Kidney tubule cell (primary cell): Measurements from ENCODE around the gene ITGA8.

Experiments
- DNase-seq: peaks from one replicate; pipeline ENCODE4 v3.0.0-alpha.2; 2018; ENCODE audit warnings: low spot score

The ITGA8 gene

GRCh38 chr10:15730341-15730740 is 10.6 kb upstream of the ITGA8 start:
- DNase-seq = no peak

- no peak for DNase-seq
These were observed 10.2 kb upstream of the ITGA8 start for GRCh38 chr10:15729890-15730289.

- DNase-seq = no peak
These were observed 6.3 kb upstream of the ITGA8 start for GRCh38 chr10:15726042-15726441.

- DNase-seq = peak; percentile 48
These were observed 5.9 kb upstream of the ITGA8 start for GRCh38 chr10:15725603-15726002.

DNA sequence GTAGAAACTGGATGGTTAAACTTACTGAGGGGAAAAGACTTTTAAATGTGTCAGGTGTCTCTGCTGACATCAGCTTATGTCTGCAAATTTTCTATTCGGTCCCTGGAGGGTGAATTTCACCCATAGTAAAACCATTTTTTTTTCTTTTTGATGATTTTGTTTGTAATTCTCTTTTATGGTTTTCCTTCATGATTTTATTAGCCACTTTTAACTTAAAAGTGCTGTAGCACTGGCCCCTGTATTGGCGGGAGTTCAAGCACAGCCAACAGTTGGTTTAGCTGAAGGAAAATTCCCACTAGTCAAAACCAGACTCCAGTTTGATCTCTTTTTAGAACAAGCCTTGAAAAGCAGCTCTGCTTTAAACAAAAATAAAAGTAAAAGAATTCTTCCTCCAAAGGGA is 5.0 kb upstream of the ITGA8 start:
- DNase-seq = no peak

DNA sequence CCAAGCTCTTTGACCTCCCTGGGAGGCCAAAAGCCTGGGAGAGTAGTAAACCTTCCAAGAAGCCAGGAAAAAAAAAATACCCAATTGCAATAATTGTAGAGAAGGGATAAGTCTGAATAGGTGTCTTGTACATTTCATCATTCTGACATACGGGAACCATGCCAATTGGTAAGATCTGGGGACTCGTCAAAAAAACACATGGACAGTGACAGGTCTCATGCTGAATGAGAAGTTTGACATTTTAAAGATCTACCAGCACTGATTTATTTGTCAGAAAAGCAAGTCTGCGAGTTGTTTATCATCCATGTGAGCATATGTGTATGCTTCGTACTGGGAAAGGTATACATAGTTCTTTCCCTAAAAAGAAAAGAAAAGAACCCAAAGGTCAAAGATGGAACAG is 4.1 kb upstream of the ITGA8 start:
- DNase-seq = no peak

DNA sequence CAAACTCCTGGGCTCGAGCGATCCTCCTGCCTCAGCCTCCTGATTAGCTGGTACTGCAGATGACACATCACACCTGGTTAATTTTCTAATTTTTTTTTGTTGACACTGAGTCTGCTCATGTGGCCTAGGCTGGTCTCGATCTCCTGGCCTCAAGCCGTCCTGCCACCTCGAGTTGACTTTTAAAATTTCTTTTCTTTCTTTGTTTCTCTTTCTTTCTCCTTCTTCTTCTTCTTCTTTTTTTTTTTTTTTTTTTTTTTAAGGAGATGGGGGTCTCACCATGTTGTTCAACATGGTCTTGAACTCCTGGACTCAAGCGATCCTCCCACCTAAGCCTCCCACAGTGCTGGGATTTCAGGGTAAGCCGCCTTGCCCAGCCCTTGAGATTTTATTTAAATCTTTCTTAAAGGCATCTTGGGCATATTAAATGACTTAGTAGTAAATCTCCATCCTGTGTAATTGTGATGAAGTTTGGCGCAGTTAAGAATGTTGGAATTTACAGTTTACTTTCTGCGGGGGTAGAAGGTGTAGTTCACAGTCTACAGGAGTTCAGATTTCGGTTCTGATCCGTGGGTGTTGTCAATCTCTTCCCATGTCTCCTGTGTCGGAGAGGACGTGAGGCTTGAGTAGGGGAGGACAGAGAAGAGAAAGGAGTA is 1.0 kb upstream of the ITGA8 start:
- no peak for DNase-seq

- no peak for DNase-seq
These were observed 448 bp downstream of the ITGA8 start for GRCh38 chr10:15719049-15719898.

DNA sequence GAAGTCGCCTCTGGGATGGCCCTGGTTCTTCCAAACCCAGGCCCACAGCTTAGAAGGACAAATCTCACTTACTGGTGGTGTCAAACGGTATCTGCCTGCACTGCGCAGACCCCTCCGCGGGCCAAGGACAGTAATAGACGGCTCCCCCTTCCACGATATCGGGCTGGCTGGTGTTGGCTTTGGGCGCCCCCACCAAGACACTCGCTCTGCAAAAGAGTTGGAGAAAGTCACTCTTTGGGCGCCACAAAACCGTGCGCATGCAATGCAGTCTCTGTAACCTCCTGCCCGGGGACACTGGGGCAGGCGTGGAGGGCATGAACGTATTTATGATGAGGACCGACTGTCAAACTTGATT is 1.1 kb downstream of the ITGA8 start:
- no peak for DNase-seq

GRCh38 chr10:15715619-15716227 is 4.0 kb downstream of the ITGA8 start:
- DNase-seq = peak; percentile 12

GRCh38 chr10:15714847-15715246 is 4.9 kb downstream of the ITGA8 start:
- no peak for DNase-seq

GRCh38 chr10:15712883-15713282 is 6.8 kb downstream of the ITGA8 start:
- DNase-seq = peak; percentile 17

- no peak for DNase-seq
These were observed 9.3 kb downstream of the ITGA8 start for GRCh38 chr10:15710455-15710854.

GRCh38 chr10:15705298-15705697 is 14.4 kb downstream of the ITGA8 start:
- DNase-seq = no peak

DNA sequence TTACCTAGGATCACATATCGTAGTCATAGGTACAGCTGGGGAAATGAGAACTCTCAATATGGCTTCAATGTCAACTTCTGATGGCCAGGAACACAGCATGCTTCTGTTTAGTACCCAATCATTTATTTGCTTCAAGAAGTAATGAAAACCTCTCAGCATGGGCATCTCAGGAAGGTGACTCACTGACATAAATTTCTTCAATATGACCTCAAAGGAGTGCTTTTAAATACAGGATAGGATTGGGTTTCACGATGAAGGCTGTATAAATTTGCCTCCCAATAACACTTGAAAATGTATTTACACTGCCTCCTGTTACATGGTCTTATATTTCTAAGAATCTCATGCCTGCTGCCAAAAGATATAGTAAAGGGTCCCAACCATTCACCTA is 15.1 kb downstream of the ITGA8 start:
- no peak for DNase-seq

DNA sequence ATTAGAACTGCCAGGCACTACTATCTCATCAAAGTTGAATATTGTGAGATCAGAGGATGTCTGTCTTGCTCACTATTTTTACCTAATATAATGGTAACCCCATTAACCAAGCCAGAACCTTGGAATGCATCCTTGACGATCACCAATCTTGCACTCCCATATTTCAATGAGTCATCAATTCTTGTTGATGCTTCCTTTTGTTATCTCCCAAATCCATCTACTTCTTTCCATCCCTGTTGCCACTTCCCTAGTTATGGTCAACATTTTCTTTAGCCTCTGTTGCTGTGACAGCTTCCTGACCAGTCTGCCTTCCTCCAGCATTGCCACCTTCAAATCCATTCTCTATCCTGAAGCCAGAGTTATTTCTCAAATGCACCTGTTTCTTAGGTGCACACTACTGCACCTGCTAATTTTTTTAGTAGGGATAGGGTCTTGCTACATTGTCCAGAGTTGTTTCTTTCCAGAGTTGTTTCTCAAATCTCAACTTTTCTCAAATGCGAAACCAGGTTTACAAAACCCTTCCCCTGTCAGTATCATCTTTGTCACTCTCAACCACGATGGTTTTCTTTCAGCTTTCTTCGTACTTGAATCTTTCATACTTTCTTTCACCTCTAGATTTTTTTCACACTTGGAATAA is 15.7 kb downstream of the ITGA8 start:
- DNase-seq = no peak

DNA sequence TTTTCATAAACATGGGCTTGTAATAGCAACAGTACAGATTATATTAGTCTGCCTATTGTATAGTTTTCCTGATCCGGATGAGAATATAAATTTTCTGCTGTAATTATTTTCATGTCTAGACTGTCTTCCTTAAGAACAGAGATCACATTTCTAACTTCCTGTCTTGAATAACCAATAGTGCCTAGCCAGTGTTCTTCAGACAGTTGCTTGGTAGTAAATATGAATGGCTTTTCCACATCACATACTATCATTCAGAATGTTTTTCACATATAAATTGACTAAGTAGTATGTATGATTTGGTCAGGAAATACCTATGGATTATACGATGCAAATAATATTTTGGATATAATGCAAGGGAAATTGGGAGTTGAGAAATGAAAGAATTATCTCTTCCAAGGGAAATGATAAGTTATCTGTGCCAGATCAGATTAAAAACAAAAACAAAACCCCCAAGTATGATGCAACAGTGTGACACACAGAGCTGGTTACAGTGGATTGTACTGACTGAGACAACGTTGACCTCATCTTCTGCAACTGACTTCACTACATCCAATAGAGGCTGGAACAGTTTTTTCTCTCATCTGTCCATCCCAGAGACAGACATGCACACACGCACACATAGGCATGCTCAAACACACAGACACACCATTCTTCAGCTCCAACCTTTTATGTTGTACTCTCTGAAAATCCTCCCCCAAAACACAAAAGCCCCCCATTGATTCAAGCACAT is 16.4 kb downstream of the ITGA8 start:
- DNase-seq = no peak

DNA sequence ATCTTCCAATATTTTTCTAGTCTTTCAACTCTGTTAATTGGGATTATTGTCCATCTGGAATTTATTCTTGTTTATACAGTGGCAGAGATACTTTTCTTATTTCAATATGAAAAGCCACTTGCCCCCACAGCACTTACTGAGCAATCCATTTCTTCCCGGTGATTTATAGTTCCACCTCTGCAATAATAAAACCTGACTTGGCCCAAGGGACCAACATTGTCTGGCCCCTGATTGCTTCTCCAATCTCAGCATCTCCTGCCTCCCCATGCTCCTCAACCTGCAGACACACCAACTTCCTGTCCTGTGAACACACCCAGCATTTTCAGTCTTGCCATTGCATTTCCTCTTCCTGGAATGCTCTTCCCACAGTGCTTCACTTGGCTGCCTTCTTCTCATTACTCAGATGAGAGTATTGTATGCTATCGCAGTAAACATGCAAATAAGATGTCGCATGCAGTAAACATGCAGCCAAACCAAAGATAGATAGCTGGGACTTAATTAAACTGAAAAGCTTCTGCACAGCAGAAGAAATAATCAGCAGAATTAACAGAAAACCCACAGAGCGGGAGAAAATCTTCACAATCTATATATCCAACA is 19.5 kb downstream of the ITGA8 start:
- no peak for DNase-seq

DNA sequence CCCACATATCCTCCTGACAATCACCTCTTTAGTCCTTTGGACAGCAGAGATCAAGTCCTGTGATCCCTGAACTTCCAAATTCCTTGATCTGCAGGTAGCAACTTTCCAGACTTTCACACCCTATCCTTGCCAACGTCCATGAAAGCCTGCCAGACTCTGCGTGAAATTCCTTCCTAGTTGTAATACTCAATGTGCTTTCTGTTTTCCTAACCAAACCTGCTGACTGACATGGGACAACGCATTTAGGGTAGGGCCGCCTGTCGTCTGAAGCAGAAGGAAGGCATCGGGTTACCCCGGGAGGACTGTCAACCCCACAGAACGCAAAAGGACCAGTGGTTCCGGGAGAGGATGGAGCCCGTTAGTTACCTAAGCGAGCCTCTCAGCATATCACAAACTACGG is 23.9 kb downstream of the ITGA8 start:
- no peak for DNase-seq

- DNase-seq = no peak
These were observed 29.7 kb downstream of the ITGA8 start for GRCh38 chr10:15690031-15690430.

- no peak for DNase-seq
These were observed 35.0 kb downstream of the ITGA8 start for GRCh38 chr10:15684768-15685167.

DNA sequence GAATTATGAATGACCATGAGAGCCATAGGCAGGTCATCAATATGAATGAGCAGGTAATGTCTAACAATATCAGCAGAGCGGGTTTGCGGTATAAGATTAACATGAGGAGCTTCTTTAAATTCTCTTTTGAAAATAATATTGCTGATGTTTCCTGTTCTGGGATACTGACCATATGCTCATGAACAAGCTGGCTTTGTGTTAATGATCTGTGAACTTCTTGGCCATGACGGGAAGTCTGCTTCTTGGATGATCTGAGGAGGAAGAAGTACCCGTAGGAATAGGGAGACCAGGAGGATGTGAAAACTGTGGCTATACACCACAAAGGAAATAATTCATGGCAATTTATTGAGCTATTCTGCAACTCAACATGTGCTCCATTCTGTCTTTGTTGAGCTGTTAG is 38.6 kb downstream of the ITGA8 start:
- DNase-seq = no peak
